HUES6 (cell line): ENCODE results near the gene TIMM9.
A peak's percentile ranks its signal among the peaks of the same experiment; 100 is the strongest.

ENCODE experiments used
- H3K27ac ChIP-seq: 2 replicates; pipeline ENCODE4 v1.7.0; 2013; ENCODE audit warnings: low read depth, mild to moderate bottlenecking, low read length, inconsistent platforms
- H3K27me3 ChIP-seq: 2 replicates; pipeline ENCODE4 v1.6.1; 2013; ENCODE audit warnings: low read length; ENCODE audit not compliant: control insufficient read depth, insufficient read depth
- H3K36me3 ChIP-seq: 2 replicates; pipeline ENCODE4 v1.6.1; 2013; ENCODE audit warnings: low read length; ENCODE audit not compliant: control insufficient read depth, insufficient read depth
- H3K4me1 ChIP-seq: 2 replicates; pipeline ENCODE4 v1.6.1; 2013; ENCODE audit warnings: low read length; ENCODE audit not compliant: control insufficient read depth, insufficient read depth
- H3K4me3 ChIP-seq: 2 replicates; pipeline ENCODE4 v1.5.1; 2013; ENCODE audit warnings: low read depth, low read length
- H3K9ac ChIP-seq: one replicate; pipeline ENCODE4 v1.6.1; 2013; ENCODE audit warnings: mild to moderate bottlenecking, low read length
- H3K9me3 ChIP-seq: 2 replicates; pipeline ENCODE4 v1.6.1; 2013; ENCODE audit warnings: low read depth, low read length; ENCODE audit not compliant: control insufficient read depth, insufficient read depth

The TIMM9 gene, protein sequence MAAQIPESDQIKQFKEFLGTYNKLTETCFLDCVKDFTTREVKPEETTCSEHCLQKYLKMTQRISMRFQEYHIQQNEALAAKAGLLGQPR

DNA sequence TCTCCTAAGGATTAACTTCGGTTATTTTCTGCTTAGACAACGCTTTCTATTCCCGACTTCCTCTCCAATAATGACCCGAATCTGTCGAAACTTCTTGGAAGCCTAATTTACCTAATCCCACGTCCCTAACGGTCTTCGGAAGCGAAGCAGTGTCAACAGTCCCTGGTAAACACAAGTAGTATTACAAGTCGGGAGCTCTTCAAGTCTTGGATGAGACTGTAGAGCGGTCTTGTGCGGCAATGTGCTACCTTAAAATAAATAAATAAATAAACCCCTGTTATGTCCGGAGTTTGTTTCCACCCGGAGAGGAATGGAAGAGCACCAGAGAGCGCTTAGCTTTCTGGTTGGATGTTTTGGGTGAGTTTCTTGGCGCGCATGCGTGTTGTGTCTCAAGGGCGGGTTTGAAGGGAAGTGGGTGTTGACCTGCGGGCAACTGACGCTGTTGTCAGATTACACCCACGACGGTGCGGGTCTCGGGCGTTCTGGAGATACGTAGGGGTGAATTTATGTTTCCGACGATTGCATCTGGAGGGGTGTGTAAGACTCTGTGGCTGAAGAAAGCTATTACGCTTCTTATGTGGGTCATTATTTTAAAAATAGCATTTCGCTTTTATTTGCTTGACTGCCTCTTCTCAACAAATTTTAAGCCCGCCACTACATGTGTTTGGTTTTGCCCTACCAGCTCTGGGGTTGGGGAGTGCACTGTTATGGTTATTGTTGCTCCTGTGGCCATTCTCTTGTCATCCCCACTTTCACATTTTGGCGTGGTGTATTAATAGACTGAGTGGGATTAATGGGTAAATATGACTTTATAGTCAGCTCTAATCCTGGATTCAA, at the start of gene TIMM9, which contains the start of gene KIAA0586:
Gene TIMM9 (minus strand): TSS at position 251 of the 837 bp plus-strand sequence. CDS start 15,586 bp downstream, outside the sequence.
Gene KIAA0586 (plus strand): TSS at position 439 of the 837 bp plus-strand sequence. CDS start 546 bp downstream, outside the sequence.
- peaks cover 25% of the 10 kb centered on the region for H3K36me3 ChIP-seq
- H3K4me1 ChIP-seq = no peaks in the 10 kb centered on the region
- H3K9me3 ChIP-seq = no peaks in the 10 kb centered on the region
- peak within 1 kb of the TSS; percentile 93 for H3K27ac ChIP-seq
- peak within 1 kb of the TSS; percentile 94 for H3K9ac ChIP-seq
- peak within 1 kb of the TSS; percentile 78 for H3K4me3 ChIP-seq
- H3K27me3 ChIP-seq = no peaks in the 10 kb centered on the region

DNA sequence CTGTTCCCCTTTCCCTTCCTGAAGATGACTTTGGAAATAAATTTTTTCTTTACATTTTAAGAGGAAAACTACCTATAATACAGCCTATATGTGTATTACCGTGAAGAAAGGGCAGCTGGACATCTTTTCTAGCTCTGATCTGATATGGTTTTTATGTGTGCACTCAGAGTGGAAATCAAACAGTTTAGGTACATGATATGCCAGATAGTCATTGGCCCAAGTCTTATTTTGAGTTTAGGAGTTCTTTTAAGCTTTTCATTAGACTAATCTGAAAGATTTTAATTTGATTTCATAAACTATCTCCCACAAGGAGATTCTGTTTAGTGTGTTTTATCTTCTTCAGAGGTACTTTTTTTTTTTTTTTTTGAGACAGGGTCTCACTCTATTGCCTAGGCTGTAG, 49.0 kb upstream of the TIMM9 start:
- no peaks in the 10 kb centered on the region for H3K9me3 ChIP-seq
- no peaks in the 10 kb centered on the region for H3K4me1 ChIP-seq
- no peaks in the 10 kb centered on the region for H3K27me3 ChIP-seq
- no peak overlapping the region for H3K4me3 ChIP-seq
- H3K36me3 ChIP-seq = peaks cover 22% of the 10 kb centered on the region
- H3K9ac ChIP-seq = no peak overlapping the region
- H3K27ac ChIP-seq = no peak overlapping the region

DNA sequence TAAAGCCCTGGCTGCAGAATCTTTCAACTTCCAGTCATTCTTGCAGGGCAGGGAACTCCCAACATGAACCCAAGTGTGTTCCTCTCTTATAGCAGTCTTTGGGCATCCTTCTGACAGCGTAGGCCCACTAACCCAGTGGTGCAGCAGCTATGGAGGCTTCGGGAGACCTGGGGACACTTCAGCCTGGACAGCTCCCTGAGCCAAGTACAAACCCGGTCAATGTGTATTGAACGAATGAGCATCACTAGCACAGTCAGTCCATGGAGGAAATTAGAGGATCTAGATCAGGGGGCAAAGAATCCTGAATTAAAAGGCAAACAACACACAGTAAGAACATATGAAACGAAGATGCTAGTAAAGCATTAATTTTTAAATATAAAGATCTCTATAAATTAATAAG, 42.0 kb upstream of the TIMM9 start:
- Histone ChIP-seq H3K4me1 (no peaks in the 10 kb centered on the region), H3K36me3 (peaks cover 33% of the 10 kb centered on the region), H3K27ac (no peak overlapping the region), H3K9ac (no peak overlapping the region), H3K9me3 (no peaks in the 10 kb centered on the region), H3K27me3 (no peaks in the 10 kb centered on the region), H3K4me3 (no peak overlapping the region)

DNA sequence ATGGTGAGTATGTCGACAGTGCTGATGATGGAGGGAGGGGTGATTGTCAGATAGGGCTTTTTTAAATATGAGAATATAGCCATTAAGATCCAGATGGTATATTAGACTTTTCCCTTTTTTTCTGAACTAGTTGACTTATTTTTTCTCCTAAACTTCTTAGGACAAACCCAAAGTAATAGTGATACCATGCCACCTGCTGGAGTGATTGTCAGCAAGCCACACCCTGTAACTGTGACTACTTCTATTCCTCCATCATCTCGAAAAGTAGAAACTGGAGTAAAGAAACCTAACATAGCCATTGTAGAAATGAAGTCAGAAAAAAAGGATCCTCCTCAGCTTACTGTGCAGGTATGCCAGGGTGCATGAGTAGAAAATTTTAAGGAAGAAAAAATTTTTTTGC, 40.2 kb upstream of the TIMM9 start:
- Histone ChIP-seq H3K9ac (no peak overlapping the region), H3K27ac (no peak overlapping the region), H3K9me3 (no peaks in the 10 kb centered on the region), H3K36me3 (peaks cover 33% of the 10 kb centered on the region), H3K27me3 (no peaks in the 10 kb centered on the region), H3K4me3 (no peak overlapping the region), H3K4me1 (no peaks in the 10 kb centered on the region)

DNA sequence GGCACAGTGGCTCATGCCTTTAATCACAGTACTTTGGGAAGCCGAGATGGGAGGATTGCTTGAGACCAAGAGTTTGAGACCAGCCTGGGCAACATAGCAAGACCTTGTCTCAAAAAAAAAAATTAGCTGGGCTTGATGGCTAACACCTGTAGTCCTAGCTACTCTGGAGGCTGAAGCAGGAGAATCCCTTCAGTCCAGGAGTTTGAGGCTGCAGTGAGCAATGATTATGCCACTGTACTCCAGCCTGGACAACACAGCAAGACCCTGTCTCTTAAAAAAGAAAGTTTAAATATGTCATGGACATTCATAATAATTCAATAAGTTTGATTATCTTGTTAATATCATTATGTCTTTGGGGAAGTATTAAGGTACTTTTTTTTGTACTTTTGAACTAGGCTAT, 39.1 kb upstream of the TIMM9 start:
- H3K4me3 ChIP-seq = no peak overlapping the region
- no peaks in the 10 kb centered on the region for H3K4me1 ChIP-seq
- no peak overlapping the region for H3K9ac ChIP-seq
- peaks cover 38% of the 10 kb centered on the region for H3K36me3 ChIP-seq
- no peaks in the 10 kb centered on the region for H3K9me3 ChIP-seq
- no peak overlapping the region for H3K27ac ChIP-seq
- H3K27me3 ChIP-seq = no peaks in the 10 kb centered on the region

DNA sequence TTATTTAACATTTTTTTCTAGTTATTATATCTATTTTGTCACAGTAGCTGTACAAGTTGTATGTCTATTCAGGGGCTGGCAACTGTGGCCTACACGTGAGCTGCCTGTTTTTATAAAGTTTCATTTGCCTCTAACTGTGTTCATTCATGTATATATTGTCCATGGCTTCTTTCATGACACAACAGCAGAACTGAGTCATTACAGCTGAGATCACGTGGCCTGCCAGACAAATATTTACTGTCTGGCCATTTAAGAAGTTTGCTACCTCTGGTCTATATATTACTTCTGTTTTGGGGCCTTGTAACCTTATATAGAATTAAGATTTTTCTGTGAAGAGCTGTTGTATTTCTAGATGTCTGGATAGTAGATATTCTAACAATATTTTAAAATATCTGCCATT, 38.1 kb upstream of the TIMM9 start:
- H3K27ac ChIP-seq = no peak overlapping the region

DNA sequence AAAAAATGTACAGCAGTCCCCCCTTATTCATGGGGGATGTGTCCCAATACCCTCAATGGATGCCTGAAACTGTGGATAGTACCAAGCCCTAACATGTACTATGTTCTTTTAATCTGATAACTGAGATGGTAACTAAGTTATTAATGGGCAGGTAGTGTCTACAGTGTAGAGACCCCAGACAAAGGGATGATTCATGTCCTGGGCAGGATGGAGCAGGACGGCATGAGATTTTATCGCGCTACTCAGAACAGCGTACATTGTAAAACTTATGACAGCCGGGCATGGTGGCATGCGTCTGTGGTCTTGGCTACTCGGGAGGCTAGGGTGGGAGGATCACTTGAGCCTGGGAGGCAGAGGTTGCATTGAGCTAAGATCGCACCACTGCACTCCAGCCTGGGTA, 37.3 kb upstream of the TIMM9 start:
- Histone ChIP-seq H3K27ac (no peak overlapping the region), H3K36me3 (peaks cover 53% of the 10 kb centered on the region), H3K4me1 (no peaks in the 10 kb centered on the region), H3K9ac (no peak overlapping the region), H3K9me3 (no peaks in the 10 kb centered on the region), H3K27me3 (no peaks in the 10 kb centered on the region), H3K4me3 (no peak overlapping the region)

More for the DNA sequence above, 38.1 kb upstream of the TIMM9 start:
- Histone ChIP-seq H3K4me3 (no peak overlapping the region), H3K9me3 (no peaks in the 10 kb centered on the region), H3K4me1 (no peaks in the 10 kb centered on the region), H3K36me3 (peaks cover 47% of the 10 kb centered on the region), H3K27me3 (no peaks in the 10 kb centered on the region), H3K9ac (no peak overlapping the region)

DNA sequence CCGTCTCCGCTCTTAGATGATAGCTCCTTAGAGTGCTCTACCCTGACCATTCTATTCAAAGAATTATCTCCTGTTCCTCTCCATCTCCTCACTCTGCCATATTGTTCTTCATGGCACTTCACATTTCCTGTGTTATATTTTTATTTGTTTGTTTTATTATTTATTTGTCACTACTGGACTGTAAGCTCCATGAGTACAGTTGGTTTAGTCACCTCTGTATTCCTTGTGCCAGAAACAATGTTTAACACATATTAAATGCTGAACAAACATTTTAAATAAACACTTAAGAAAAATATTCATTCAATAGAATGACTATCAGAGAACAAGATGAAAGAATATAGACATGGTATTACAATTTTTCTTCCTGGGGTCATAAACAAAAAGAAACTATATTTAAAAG, 35.8 kb upstream of the TIMM9 start:
- Histone ChIP-seq H3K9ac (no peak overlapping the region), H3K9me3 (no peaks in the 10 kb centered on the region), H3K27ac (no peak overlapping the region), H3K4me3 (no peak overlapping the region), H3K36me3 (peaks cover 49% of the 10 kb centered on the region), H3K27me3 (no peaks in the 10 kb centered on the region), H3K4me1 (no peaks in the 10 kb centered on the region)

DNA sequence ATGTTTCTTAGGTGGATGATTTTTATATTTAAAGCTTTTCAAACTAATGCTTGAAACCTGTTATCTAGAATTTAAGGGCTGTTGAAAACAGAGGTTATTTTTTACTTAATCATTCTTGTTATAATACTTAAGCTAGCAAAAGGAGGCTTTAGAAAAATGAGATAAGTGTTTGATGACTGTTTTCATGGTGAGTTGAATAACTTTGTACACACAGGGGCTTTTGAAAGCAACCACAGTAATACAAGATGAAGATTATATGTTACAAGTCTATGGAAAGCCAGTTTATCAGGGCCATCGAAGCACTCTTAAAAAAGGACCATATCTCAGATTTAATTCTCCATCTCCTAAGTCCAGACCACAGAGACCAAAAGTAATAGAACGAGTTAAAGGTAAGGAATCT, 33.4 kb upstream of the TIMM9 start:
- Histone ChIP-seq H3K27me3 (no peaks in the 10 kb centered on the region), H3K27ac (no peak overlapping the region), H3K9ac (no peak overlapping the region), H3K4me1 (no peaks in the 10 kb centered on the region), H3K4me3 (no peak overlapping the region), H3K9me3 (no peaks in the 10 kb centered on the region), H3K36me3 (peaks cover 45% of the 10 kb centered on the region)

DNA sequence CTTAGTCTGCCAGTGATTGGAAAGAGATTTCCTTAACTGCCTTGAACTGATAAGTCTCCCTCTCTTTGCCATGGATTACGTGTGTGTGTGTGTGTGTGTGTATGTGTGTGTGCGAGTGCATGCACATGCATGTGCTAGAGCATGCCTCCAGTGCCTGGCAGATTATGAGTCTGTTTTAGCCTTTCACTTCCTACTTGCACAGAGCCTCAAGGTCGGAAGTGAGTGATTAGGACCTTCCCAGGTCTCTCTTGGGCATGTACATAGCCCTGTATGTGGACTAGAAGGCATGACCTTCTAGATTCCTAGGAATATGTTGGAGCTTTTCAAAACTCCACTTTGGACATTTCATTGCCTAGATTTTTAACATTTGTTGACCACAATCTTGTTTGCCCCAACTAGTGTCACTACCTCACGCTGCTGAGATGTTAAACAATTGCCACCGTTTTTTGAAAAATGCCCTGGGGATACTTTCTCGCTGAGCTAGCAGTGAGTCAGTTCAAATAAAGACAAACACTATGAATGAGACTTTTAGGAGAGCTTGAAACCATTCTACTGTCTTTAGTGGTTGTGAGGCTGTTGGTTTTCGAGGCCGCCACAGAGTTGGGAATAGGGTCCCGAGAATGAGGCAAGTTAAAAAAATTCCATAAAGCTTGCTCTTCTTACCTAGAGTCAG, 28.4 kb upstream of the TIMM9 start:
- H3K36me3 ChIP-seq = peaks cover 45% of the 10 kb centered on the region
- peaks cover 3% of the 10 kb centered on the region; the same call in 1 of the 2 replicates for H3K4me1 ChIP-seq
- no peak overlapping the region for H3K9ac ChIP-seq
- H3K27ac ChIP-seq = no peak overlapping the region
- H3K4me3 ChIP-seq = no peak overlapping the region
- H3K9me3 ChIP-seq = no peaks in the 10 kb centered on the region
- H3K27me3 ChIP-seq = no peaks in the 10 kb centered on the region

DNA sequence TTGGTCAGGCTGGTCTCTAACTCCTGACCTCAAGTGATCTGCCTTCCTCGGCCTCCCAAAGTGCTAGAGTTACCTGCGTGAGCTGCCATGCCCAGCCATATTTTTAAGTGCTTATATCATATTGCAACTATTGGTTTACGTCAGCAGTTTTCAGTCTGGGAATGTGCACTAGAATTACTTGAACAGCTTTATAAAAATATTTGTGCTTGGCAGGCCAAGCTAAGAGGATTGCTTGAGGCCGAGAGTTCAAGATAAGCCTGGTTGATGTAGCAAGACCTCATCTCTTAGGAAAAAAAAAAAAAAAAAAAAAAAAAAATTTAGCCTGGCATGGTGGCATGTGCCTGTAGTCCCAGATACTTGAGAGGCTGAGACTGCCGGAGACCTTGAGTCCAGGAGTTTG, 17.3 kb upstream of the TIMM9 start:
- Histone ChIP-seq H3K27ac (no peak overlapping the region), H3K27me3 (no peaks in the 10 kb centered on the region), H3K36me3 (peaks cover 46% of the 10 kb centered on the region), H3K9ac (no peak overlapping the region), H3K4me1 (no peaks in the 10 kb centered on the region), H3K9me3 (no peaks in the 10 kb centered on the region), H3K4me3 (no peak overlapping the region)
